DND-41 (cell line): ENCODE measurements around the gene ENDOD1.

Source experiments
- EZH2 ChIP-seq: IDR thresholded peaks from 3 replicates; pipeline ENCODE4 v1.6.1; 2012; ENCODE audit warnings: borderline replicate concordance, low read depth, mild to moderate bottlenecking, moderate library complexity, low read length, inconsistent platforms; ENCODE audit not compliant: severe bottlenecking
- TF ChIP-seq, protein P1 (sequence below): IDR thresholded peaks from 2 replicates; pipeline ENCODE4 v1.5.1; 2012; ENCODE audit warnings: borderline replicate concordance, low read length, moderate library complexity, mild to moderate bottlenecking; ENCODE audit not compliant: poor library complexity, severe bottlenecking; ENCODE audit errors: extremely low read depth

DNA sequence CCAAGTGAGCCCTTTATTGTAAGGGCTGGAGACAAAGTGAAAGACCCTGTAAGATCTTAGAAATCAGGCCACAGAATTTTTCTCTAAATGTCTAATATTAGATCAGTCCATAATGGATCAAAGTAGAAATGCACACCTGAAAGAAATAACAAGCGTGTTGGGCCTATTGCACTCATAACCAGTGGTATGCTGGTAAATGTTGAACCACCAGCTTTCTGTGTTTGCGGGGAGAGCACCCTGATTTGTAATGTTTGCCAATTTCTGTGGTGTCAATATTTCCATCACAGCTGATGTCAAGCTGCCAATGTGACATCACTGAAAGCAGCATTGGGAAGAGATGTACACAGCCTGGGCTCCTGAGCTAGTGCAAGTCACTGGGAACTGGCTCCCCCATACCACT lies 46.2 kb downstream of the ENDOD1 start:
- TF ChIP-seq, protein P1, sequence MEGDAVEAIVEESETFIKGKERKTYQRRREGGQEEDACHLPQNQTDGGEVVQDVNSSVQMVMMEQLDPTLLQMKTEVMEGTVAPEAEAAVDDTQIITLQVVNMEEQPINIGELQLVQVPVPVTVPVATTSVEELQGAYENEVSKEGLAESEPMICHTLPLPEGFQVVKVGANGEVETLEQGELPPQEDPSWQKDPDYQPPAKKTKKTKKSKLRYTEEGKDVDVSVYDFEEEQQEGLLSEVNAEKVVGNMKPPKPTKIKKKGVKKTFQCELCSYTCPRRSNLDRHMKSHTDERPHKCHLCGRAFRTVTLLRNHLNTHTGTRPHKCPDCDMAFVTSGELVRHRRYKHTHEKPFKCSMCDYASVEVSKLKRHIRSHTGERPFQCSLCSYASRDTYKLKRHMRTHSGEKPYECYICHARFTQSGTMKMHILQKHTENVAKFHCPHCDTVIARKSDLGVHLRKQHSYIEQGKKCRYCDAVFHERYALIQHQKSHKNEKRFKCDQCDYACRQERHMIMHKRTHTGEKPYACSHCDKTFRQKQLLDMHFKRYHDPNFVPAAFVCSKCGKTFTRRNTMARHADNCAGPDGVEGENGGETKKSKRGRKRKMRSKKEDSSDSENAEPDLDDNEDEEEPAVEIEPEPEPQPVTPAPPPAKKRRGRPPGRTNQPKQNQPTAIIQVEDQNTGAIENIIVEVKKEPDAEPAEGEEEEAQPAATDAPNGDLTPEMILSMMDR: no peak
- no peak for TF ChIP-seq EZH2
